Measurements from ENCODE around the gene PLCH1. TPM values are rescaled to one million over a fixed set of nuclear protein-coding genes. Genes with fewer than 3 reads are reported as not detected.

The PLCH1 gene
- total RNA-seq, 2 donors from 2014 or later, result 12.0 to 12.4 TPM

DNA sequence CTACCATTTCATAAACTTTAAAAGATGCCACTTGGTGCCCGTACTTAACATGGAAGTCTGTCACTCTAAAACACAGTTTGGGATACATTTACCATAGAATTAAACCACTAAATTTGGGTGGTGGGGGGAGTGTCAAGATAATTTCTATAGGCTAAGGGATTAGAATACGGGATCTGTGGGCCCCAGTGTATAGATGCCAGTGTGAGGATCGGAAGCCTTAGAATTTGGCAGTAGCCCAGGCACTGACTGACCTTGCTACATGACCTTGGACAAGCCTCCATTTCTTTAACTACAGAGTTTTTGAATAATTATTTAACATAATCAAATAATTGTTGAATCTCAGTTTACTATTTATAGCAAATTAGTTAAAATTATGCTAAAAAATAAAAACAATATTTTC, 375.1 kb downstream of the PLCH1 start:
- WGBS, 2 experiments (ENCODE audit: insufficient coverage in 1 of 2, insufficient read length in 1 of 2), result 67% methylated on average over 3 of the region's 3 CpGs; no CpG with 5 or more reads in 1 of the 2 experiments
- Histone ChIP-seq H3K9ac (ENCODE audit: extremely low read depth, low read length, poor library complexity, severe bottlenecking) (no peak overlapping the region), H3K27me3 (ENCODE audit: control insufficient read depth, insufficient read depth, low read length, poor library complexity, severe bottlenecking) (no peaks in the 10 kb centered on the region), H3K4me1 (ENCODE audit: control insufficient read depth, insufficient read depth, low read length) (no peaks in the 10 kb centered on the region), H3K4me3 (ENCODE audit: low read length) (no peak overlapping the region), H3K27ac (ENCODE audit: low read depth, low read length) (no peak overlapping the region), H3K9me3 (ENCODE audit: control insufficient read depth, low read length) (peaks cover 9% of the 10 kb centered on the region), H3K36me3 (ENCODE audit: control insufficient read depth, insufficient read depth, low read length) (no peaks in the 10 kb centered on the region)
- peaks cover 20% of the 10 kb centered on the region for H3K4me1 Mint-ChIP-seq
- no peaks in the 10 kb centered on the region for H3K36me3 Mint-ChIP-seq (ENCODE audit: low read depth)
- no peak overlapping the region for H3K4me3 Mint-ChIP-seq
- no peak overlapping the region for H3K27ac Mint-ChIP-seq
- TF ChIP-seq, protein P1, sequence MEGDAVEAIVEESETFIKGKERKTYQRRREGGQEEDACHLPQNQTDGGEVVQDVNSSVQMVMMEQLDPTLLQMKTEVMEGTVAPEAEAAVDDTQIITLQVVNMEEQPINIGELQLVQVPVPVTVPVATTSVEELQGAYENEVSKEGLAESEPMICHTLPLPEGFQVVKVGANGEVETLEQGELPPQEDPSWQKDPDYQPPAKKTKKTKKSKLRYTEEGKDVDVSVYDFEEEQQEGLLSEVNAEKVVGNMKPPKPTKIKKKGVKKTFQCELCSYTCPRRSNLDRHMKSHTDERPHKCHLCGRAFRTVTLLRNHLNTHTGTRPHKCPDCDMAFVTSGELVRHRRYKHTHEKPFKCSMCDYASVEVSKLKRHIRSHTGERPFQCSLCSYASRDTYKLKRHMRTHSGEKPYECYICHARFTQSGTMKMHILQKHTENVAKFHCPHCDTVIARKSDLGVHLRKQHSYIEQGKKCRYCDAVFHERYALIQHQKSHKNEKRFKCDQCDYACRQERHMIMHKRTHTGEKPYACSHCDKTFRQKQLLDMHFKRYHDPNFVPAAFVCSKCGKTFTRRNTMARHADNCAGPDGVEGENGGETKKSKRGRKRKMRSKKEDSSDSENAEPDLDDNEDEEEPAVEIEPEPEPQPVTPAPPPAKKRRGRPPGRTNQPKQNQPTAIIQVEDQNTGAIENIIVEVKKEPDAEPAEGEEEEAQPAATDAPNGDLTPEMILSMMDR (conservative IDR thresholded peaks at IDR 0.05), result no peak
- no peaks in the 10 kb centered on the region for H3K9me3 Mint-ChIP-seq
- DNase-seq, result no peak
- no peaks in the 10 kb centered on the region for H3K27me3 Mint-ChIP-seq (ENCODE audit: insufficient read depth)

- peaks cover 23% of the 10 kb centered on the region for H3K4me1 Mint-ChIP-seq
- TF ChIP-seq, protein P1 (conservative IDR thresholded peaks at IDR 0.05), result no peak
Observed at GRCh38 chr3:155369244-155369643, 375.6 kb downstream of the PLCH1 start.

GRCh38 chr3:155368786-155369185, 376.1 kb downstream of the PLCH1 start:
- Histone ChIP-seq H3K27ac (ENCODE audit: low read depth, low read length) (no peak overlapping the region), H3K4me3 (ENCODE audit: low read length) (no peak overlapping the region), H3K4me1 (ENCODE audit: control insufficient read depth, insufficient read depth, low read length) (no peaks in the 10 kb centered on the region), H3K9ac (ENCODE audit: extremely low read depth, low read length, poor library complexity, severe bottlenecking) (no peak overlapping the region), H3K36me3 (ENCODE audit: control insufficient read depth, insufficient read depth, low read length) (no peaks in the 10 kb centered on the region), H3K9me3 (ENCODE audit: control insufficient read depth, low read length) (peaks cover 12% of the 10 kb centered on the region), H3K27me3 (ENCODE audit: control insufficient read depth, insufficient read depth, low read length, poor library complexity, severe bottlenecking) (no peaks in the 10 kb centered on the region)
- no peak overlapping the region for H3K4me3 Mint-ChIP-seq
- H3K27me3 Mint-ChIP-seq (ENCODE audit: insufficient read depth), result no peaks in the 10 kb centered on the region
- no peaks in the 10 kb centered on the region for H3K9me3 Mint-ChIP-seq
- no peak for DNase-seq
- TF ChIP-seq, protein P1 (conservative IDR thresholded peaks at IDR 0.05), result no peak
- H3K36me3 Mint-ChIP-seq (ENCODE audit: low read depth), result no peaks in the 10 kb centered on the region
- no peak overlapping the region for H3K27ac Mint-ChIP-seq
- H3K4me1 Mint-ChIP-seq, result peaks cover 26% of the 10 kb centered on the region

More at GRCh38 chr3:155369244-155369643, 375.6 kb downstream of the PLCH1 start:
- no peaks in the 10 kb centered on the region for H3K36me3 Mint-ChIP-seq (ENCODE audit: low read depth)
- Histone ChIP-seq H3K9ac (ENCODE audit: extremely low read depth, low read length, poor library complexity, severe bottlenecking) (no peak overlapping the region), H3K27me3 (ENCODE audit: control insufficient read depth, insufficient read depth, low read length, poor library complexity, severe bottlenecking) (no peaks in the 10 kb centered on the region), H3K4me1 (ENCODE audit: control insufficient read depth, insufficient read depth, low read length) (no peaks in the 10 kb centered on the region), H3K36me3 (ENCODE audit: control insufficient read depth, insufficient read depth, low read length) (no peaks in the 10 kb centered on the region), H3K4me3 (ENCODE audit: low read length) (no peak overlapping the region), H3K27ac (ENCODE audit: low read depth, low read length) (no peak overlapping the region), H3K9me3 (ENCODE audit: control insufficient read depth, low read length) (peaks cover 12% of the 10 kb centered on the region)
- no peaks in the 10 kb centered on the region for H3K27me3 Mint-ChIP-seq (ENCODE audit: insufficient read depth)
- no peak overlapping the region for H3K27ac Mint-ChIP-seq
- no peaks in the 10 kb centered on the region for H3K9me3 Mint-ChIP-seq
- WGBS, 2 experiments (ENCODE audit: insufficient coverage in 1 of 2, insufficient read length in 1 of 2), result 50 to 63% methylated on average over 5 of the region's 5 CpGs
- no peak for DNase-seq
- H3K4me3 Mint-ChIP-seq, result no peak overlapping the region
